IMR-90 (cell line): ENCODE measurements around the gene TASP1. TPM values are rescaled to one million over a fixed set of nuclear protein-coding genes. Genes with fewer than 3 reads are reported as not detected.
A peak's percentile ranks its signal among the peaks of the same experiment; 100 is the strongest.

Experiments
- ATAC-seq: fragments of 200-7000 bp; cut with Tn5 transposase; 2 replicates; pipeline ENCODE4 v1.9.1; 2020; ENCODE audit warnings: low read depth, mild to moderate bottlenecking, moderate library complexity
- BruUV-seq: library from RNA; stranded (reverse); fragments of 400-500 nt; replicated peaks from 2 replicates; lab custom pipeline; 2021; lab: Mats Ljungman, UMichigan
- CTCF ChIA-PET: fragments of 300-600 bp; formaldehyde crosslinking; extraction: SDS; loops from one replicate; lab custom pipeline; 2021; ENCODE audit warnings: antibody characterized with exemption; lab: Yijun Ruan, JAX
- POLR2A ChIA-PET: fragments of 300-600 bp; sonication (Branson Sonifier 250); formaldehyde crosslinking; loops from one replicate; lab custom pipeline; 2022; ENCODE audit warnings: antibody characterized with exemption; ENCODE audit not compliant: unreplicated experiment; lab: Charles Lee
- DNase-seq: peaks from one replicate; pipeline ENCODE4 v3.0.0; 2013
- H2AFZ ChIP-seq: replicated peaks from 2 replicates; pipeline ENCODE3; 2013; ENCODE audit warnings: low read length, mild to moderate bottlenecking; ENCODE audit not compliant: poor library complexity
- H2AK5ac ChIP-seq: 2 replicates; pipeline ENCODE4 v1.6.1; 2013; ENCODE audit warnings: low read depth, low read length, inconsistent platforms
- H2AK9ac ChIP-seq: replicated peaks from 2 replicates; pipeline ENCODE3; 2013; ENCODE audit warnings: mild to moderate bottlenecking, low read depth, low read length, moderate library complexity; ENCODE audit not compliant: poor library complexity
- H2BK120ac ChIP-seq: 2 replicates; pipeline ENCODE4 v1.6.1; 2013; ENCODE audit warnings: low read depth, low read length, inconsistent platforms
- H2BK15ac ChIP-seq: 3 replicates; pipeline ENCODE4 v1.6.1; 2013; ENCODE audit warnings: low read depth, low read length, inconsistent platforms
- H2BK20ac ChIP-seq: 2 replicates; pipeline ENCODE4 v1.6.1; 2013; ENCODE audit warnings: low read depth, mild to moderate bottlenecking, inconsistent platforms, low read length, moderate library complexity
- H2BK5ac ChIP-seq: 2 replicates; pipeline ENCODE4 v1.6.1; 2013; ENCODE audit warnings: mild to moderate bottlenecking, low read depth, low read length, inconsistent platforms; ENCODE audit not compliant: poor library complexity, severe bottlenecking
- H3K14ac ChIP-seq: replicated peaks from 2 replicates; pipeline ENCODE4 v1.6.1; 2013; ENCODE audit warnings: low read depth, low read length, inconsistent platforms
- H3K18ac ChIP-seq: 2 replicates; pipeline ENCODE4 v1.6.1; 2013; ENCODE audit warnings: low read depth, low read length, control low read depth
- H3K23ac ChIP-seq: 2 replicates; pipeline ENCODE4 v1.6.1; 2013; ENCODE audit warnings: low read depth, low read length, inconsistent platforms
- H3K27ac ChIP-seq: 2 replicates; pipeline ENCODE4 v1.5.1; 2013; ENCODE audit warnings: mild to moderate bottlenecking, control low read depth, low read length; ENCODE audit not compliant: insufficient read depth
- H3K27me3 ChIP-seq: 2 replicates; pipeline ENCODE4 v1.6.1; 2013; ENCODE audit warnings: low read length; ENCODE audit not compliant: control insufficient read depth, insufficient read depth
- H3K36me3 ChIP-seq: 2 replicates; pipeline ENCODE4 v1.6.1; 2013; ENCODE audit warnings: low read length, mixed read lengths; ENCODE audit not compliant: control insufficient read depth, insufficient read depth
- H3K4ac ChIP-seq: 2 replicates; pipeline ENCODE4 v1.6.1; 2013; ENCODE audit warnings: low read depth, low read length, inconsistent platforms
- H3K4me1 ChIP-seq: 2 replicates; pipeline ENCODE4 v1.6.1; 2013; ENCODE audit warnings: low read length, mixed read lengths; ENCODE audit not compliant: control insufficient read depth, insufficient read depth
- H3K4me2 ChIP-seq: 2 replicates; pipeline ENCODE4 v1.6.1; 2013; ENCODE audit warnings: low read depth, mild to moderate bottlenecking, control low read depth, low read length, moderate library complexity
- H3K4me3 ChIP-seq: 2 replicates; pipeline ENCODE4 v1.5.1; 2013; ENCODE audit warnings: low read depth, mild to moderate bottlenecking, control low read depth, low read length, moderate library complexity; ENCODE audit not compliant: insufficient read depth
- H3K56ac ChIP-seq: 2 replicates; pipeline ENCODE4 v1.6.1; 2013; ENCODE audit warnings: low read length, inconsistent platforms; ENCODE audit not compliant: insufficient read depth; ENCODE audit errors: extremely low read depth
- H3K79me1 ChIP-seq, 2 experiments: 2 replicates each; pipeline ENCODE4 v1.6.1; 2013; ENCODE audit warnings: low read length in 2 of 2, inconsistent platforms in 1 of 2, low read depth in 1 of 2
- H3K9ac ChIP-seq: 2 replicates; pipeline ENCODE4 v1.6.1; 2013; ENCODE audit warnings: low read depth, low read length, control low read depth
- H3K9me1 ChIP-seq: 2 replicates; pipeline ENCODE4 v1.6.1; 2013; ENCODE audit warnings: low read length, inconsistent platforms; ENCODE audit not compliant: insufficient read depth
- H3K9me3 ChIP-seq: 2 replicates; pipeline ENCODE4 v1.6.1; 2013; ENCODE audit warnings: low read length; ENCODE audit not compliant: control insufficient read depth, insufficient read depth
- H4K20me1 ChIP-seq: 2 replicates; pipeline ENCODE4 v1.6.1; 2013; ENCODE audit warnings: low read length, inconsistent platforms; ENCODE audit not compliant: insufficient read depth
- H4K5ac ChIP-seq: 2 replicates; pipeline ENCODE4 v1.6.1; 2013; ENCODE audit warnings: mild to moderate bottlenecking, low read depth, low read length, control low read depth
- H4K8ac ChIP-seq, 2 experiments: 2 replicates each; pipeline ENCODE4 v1.6.1; 2013; ENCODE audit warnings: low read depth in 2 of 2, low read length in 2 of 2, control low read depth in 1 of 2, inconsistent platforms in 1 of 2
- H4K91ac ChIP-seq: 2 replicates; pipeline ENCODE4 v1.6.1; 2013; ENCODE audit warnings: low read depth, low read length, inconsistent platforms; ENCODE audit not compliant: insufficient read depth
- BHLHE40 ChIP-seq: fragments of 150-350 bp; IDR thresholded peaks from 2 replicates; pipeline ENCODE4 v1.6.1; 2016; ENCODE audit warnings: mild to moderate bottlenecking, low read depth, low read length
- FOS ChIP-seq: fragments of 150-350 bp; IDR thresholded peaks from 2 replicates; pipeline ENCODE4 v1.6.1; 2016; ENCODE audit warnings: low read depth, low read length
- MAFK ChIP-seq: IDR thresholded peaks from 2 replicates; pipeline ENCODE4 v1.6.1; 2012; ENCODE audit warnings: low read depth, low read length, improper control_type of control experiment
- MAZ ChIP-seq: IDR thresholded peaks from 2 replicates; pipeline ENCODE4 v1.6.1; 2012; ENCODE audit warnings: low read depth, mild to moderate bottlenecking, low read length, improper control_type of control experiment, moderate library complexity, borderline replicate concordance
- MXI1 ChIP-seq: IDR thresholded peaks from 2 replicates; pipeline ENCODE4 v1.6.1; 2012; ENCODE audit warnings: low read depth, mild to moderate bottlenecking, low read length, moderate library complexity, borderline replicate concordance
- RAD21 ChIP-seq: IDR thresholded peaks from 2 replicates; pipeline ENCODE4 v1.6.1; 2012; ENCODE audit warnings: low read length, improper control_type of control experiment
- WGBS, 2 experiments: methylation state at CpG; one replicate each; pipeline versions ENCODE4 v1.1.5 to v1.1.7; 2013; ENCODE audit warnings: missing lambda C conversion rate in 2 of 2; ENCODE audit not compliant: insufficient read length in 1 of 2; ENCODE audit errors: extremely low coverage in 2 of 2; 5-methylcytosine and 5-hydroxymethylcytosine counted together
- dilution Hi-C: fragments of 300-500 bp; cut with HindIII; formaldehyde crosslinking; loops from one replicate; pipeline ENCODE4 v1.14.3; 2018; ENCODE audit warnings: low sequenced_read_pairs; ENCODE audit not compliant: unreplicated experiment
- in situ Hi-C: fragments of 300-500 bp; cut with MboI; formaldehyde crosslinking; loops from 3 replicates; pipeline ENCODE4 v1.14.3; 2019; ENCODE audit warnings: low sequenced_read_pairs, inconsistent platforms, mixed read lengths
- intact Hi-C: fragments of 100-400 bp; cut with micrococcal nuclease; formaldehyde crosslinking; loops from 2 replicates; pipeline ENCODE4 v1.10.0; 2022
- polyA plus RNA-seq, 3 experiments: library from polyadenylated mRNA; depleted of rRNA; stranded (reverse); fragments of >200 nt; gene quantifications; 2 replicates each; pipeline ENCODE4 v1.2.3, GENCODE V29; 2012; ENCODE audit warnings: low replicate concordance in 1 of 3
- total RNA-seq: library from RNA; depleted of rRNA; stranded (reverse); fragments of >200 nt; gene quantifications from 2 replicates; pipeline ENCODE4 v1.2.3, GENCODE V29; 2012
- TF ChIP-seq, protein P1 (sequence below): fragments of 150-350 bp; IDR thresholded peaks from 2 replicates; pipeline ENCODE4 v1.6.1; 2017; ENCODE audit warnings: mild to moderate bottlenecking, antibody characterized with exemption, low read length, low read depth

The TASP1 gene
- total and polyA plus RNA-seq, 2 of the 4 experiments (the other 2 are of a cell fraction) = 3.9 to 7.9 TPM

DNA sequence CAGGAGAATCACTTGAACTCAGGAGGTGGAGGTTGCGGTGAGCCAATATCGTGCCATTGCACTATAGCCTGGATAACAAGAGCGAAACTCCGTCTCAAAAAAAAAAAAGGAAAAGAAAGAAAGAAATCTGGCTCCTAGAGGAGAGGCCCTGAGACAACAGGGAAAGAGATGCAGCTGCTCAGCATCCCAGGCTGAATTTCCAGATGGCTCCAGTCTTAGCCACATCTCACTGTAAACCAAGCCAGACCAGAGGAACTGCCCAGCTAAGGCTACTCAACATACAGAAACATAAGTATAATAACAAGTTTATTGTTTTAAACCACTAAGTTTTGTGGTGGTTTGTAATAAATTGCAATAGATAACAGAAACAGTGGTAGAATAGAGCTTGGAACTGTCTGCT is 38.5 kb upstream of the TASP1 start:
- DNase-seq (no peak), ATAC-seq (peak; percentile 68)
- Histone ChIP-seq H2AK5ac (no peak overlapping the region), H3K79me1 (no peaks in the 10 kb centered on the region), H3K4me3 (no peak overlapping the region), H3K27me3 (no peaks in the 10 kb centered on the region; the same call in 1 of the 2 replicates), H4K8ac (no peak overlapping the region), H3K23ac (no peak overlapping the region), H3K18ac (no peak overlapping the region; the same call in 1 of the 2 replicates), H3K27ac (peak overlapping the region; percentile 16; the same call in 1 of the 2 replicates), H3K9ac (no peak overlapping the region), H3K4me1 (peaks cover 2% of the 10 kb centered on the region; the same call in 1 of the 2 replicates), H2BK20ac (no peak overlapping the region), H3K14ac (no peak overlapping the region), H2AFZ (no peak overlapping the region), H3K9me1 (no peaks in the 10 kb centered on the region), H3K9me3 (no peaks in the 10 kb centered on the region), H3K36me3 (no peaks in the 10 kb centered on the region), H4K20me1 (no peaks in the 10 kb centered on the region), H2BK5ac (no peak overlapping the region), H4K5ac (no peak overlapping the region), H3K56ac (no peak overlapping the region), H2BK15ac (no peak overlapping the region), H3K4ac (no peak overlapping the region), H3K4me2 (no peak overlapping the region), H2AK9ac (no peak overlapping the region), H4K91ac (no peak overlapping the region), H2BK120ac (no peak overlapping the region)
- in situ Hi-C loops = no loop called here
- 14% methylated on average over 4 of the region's 4 CpGs; no CpG with 5 or more reads in 1 of the 2 experiments for WGBS, 2 experiments
- ChIA-PET POLR2A (no interaction called here), CTCF (no interaction called here)
- intact Hi-C loops = no loop called here
- no TSS peak for BruUV-seq
- dilution Hi-C loops = no loop called here
- TF ChIP-seq RAD21 (no peak), FOS (no peak), BHLHE40 (no peak), MXI1 (no peak), MAZ (no peak), MAFK (no peak)
- TF ChIP-seq, protein P1, sequence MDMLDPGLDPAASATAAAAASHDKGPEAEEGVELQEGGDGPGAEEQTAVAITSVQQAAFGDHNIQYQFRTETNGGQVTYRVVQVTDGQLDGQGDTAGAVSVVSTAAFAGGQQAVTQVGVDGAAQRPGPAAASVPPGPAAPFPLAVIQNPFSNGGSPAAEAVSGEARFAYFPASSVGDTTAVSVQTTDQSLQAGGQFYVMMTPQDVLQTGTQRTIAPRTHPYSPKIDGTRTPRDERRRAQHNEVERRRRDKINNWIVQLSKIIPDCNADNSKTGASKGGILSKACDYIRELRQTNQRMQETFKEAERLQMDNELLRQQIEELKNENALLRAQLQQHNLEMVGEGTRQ = no peak
